CD8-positive, alpha-beta memory T cell (primary cell): ENCODE data around the gene LCA5. TPM values are rescaled to one million over a fixed set of nuclear protein-coding genes. Genes with fewer than 3 reads are reported as not detected.

Source experiments
- CTCF ChIA-PET: fragments of 350-600 bp; sonication (Branson Sonifier 250); formaldehyde crosslinking; loops from one replicate; lab custom pipeline; 2021; ENCODE audit warnings: antibody characterized with exemption; lab: Charles Lee
- POLR2A ChIA-PET: fragments of 350-600 bp; sonication (Branson Sonifier 250); formaldehyde crosslinking; loops from one replicate; lab custom pipeline; 2021; ENCODE audit warnings: antibody characterized with exemption; lab: Charles Lee
- DNase-seq, 5 donors: peaks; one replicate each; pipeline versions ENCODE4 v3.0.0 to v3.0.0-alpha.2; 2020 to 2022; ENCODE audit warnings: mixed read lengths in 1 of 5
- H3K27ac ChIP-seq: one replicate; pipeline ENCODE4 v1.7.0; 2013; ENCODE audit warnings: low read depth, mild to moderate bottlenecking, low read length, moderate library complexity
- H3K27me3 ChIP-seq: 2 replicates; pipeline ENCODE4 v1.7.0; 2013; ENCODE audit warnings: low read length, mild to moderate bottlenecking; ENCODE audit not compliant: insufficient read depth, poor library complexity, severe bottlenecking
- H3K36me3 ChIP-seq: 2 replicates; pipeline ENCODE4 v1.7.0; 2013; ENCODE audit warnings: mild to moderate bottlenecking, low read length, moderate library complexity; ENCODE audit not compliant: insufficient read depth
- H3K4me1 ChIP-seq: 2 replicates; pipeline ENCODE4 v1.7.0; 2013; ENCODE audit warnings: mild to moderate bottlenecking, low read length, moderate library complexity; ENCODE audit not compliant: insufficient read depth
- H3K4me3 ChIP-seq: 2 replicates; pipeline ENCODE4 v1.7.0; 2013; ENCODE audit warnings: mild to moderate bottlenecking, low read length
- H3K9me3 ChIP-seq: 2 replicates; pipeline ENCODE4 v1.7.0; 2013; ENCODE audit warnings: mild to moderate bottlenecking, low read length
- H3K27ac Mint-ChIP-seq, 8 donors: one replicate each; pipeline ENCODE4 v1.8.0; 2020 to 2021; ENCODE audit warnings: mixed read lengths in 8 of 8, mild to moderate bottlenecking in 6 of 8, inconsistent platforms in 3 of 8, moderate library complexity in 3 of 8
- H3K27me3 Mint-ChIP-seq, 2 donors: one replicate each; pipeline ENCODE4 v1.8.0; 2020 to 2021; ENCODE audit warnings: mixed read lengths in 2 of 2, mild to moderate bottlenecking in 1 of 2, moderate library complexity in 1 of 2
- H3K36me3 Mint-ChIP-seq, 3 donors: one replicate each; pipeline ENCODE4 v1.8.0; 2020 to 2021; ENCODE audit warnings: mixed read lengths in 3 of 3, inconsistent platforms in 1 of 3, mild to moderate bottlenecking in 1 of 3
- H3K4me1 Mint-ChIP-seq, 3 donors: one replicate each; pipeline ENCODE4 v1.8.0; 2020 to 2021; ENCODE audit warnings: mixed read lengths in 3 of 3, inconsistent platforms in 1 of 3, mild to moderate bottlenecking in 1 of 3
- H3K4me3 Mint-ChIP-seq, 7 donors: one replicate each; pipeline ENCODE4 v1.8.0; 2020 to 2021; ENCODE audit warnings: mixed read lengths in 7 of 7, mild to moderate bottlenecking in 6 of 7, moderate library complexity in 4 of 7, inconsistent platforms in 2 of 7
- H3K9me3 Mint-ChIP-seq, 5 donors: one replicate each; pipeline ENCODE4 v1.8.0; 2020 to 2022; ENCODE audit warnings: mixed read lengths in 5 of 5, mild to moderate bottlenecking in 3 of 5, moderate library complexity in 2 of 5, inconsistent platforms in 1 of 5
- polyA plus RNA-seq: library from polyadenylated mRNA; unstranded; fragments of 300-500 nt; fragmentation: Illumina TruSeq; gene quantifications from one replicate; pipeline ENCODE4 v1.2.3, GENCODE V29; 2021
- total RNA-seq, 2 experiments: library from RNA; stranded (reverse); gene quantifications; one replicate each; pipeline ENCODE4 v1.2.3, GENCODE V29; 2021

Gene LCA5
- total and polyA plus RNA-seq, 3 experiments from 2014 or later, result 0.12 to 0.22 (median 0.16) TPM

GRCh38 chr6:79512014-79512413 is 25.2 kb downstream of the LCA5 start:
- Histone ChIP-seq H3K36me3 (no peaks in the 10 kb centered on the region), H3K9me3 (no peaks in the 10 kb centered on the region), H3K4me1 (no peaks in the 10 kb centered on the region), H3K27me3 (no peaks in the 10 kb centered on the region), H3K27ac (no peak overlapping the region), H3K4me3 (no peak overlapping the region)
- no peak for DNase-seq
- Mint-ChIP-seq H3K4me1 (no peaks in the 10 kb centered on the region), H3K9me3 (peaks cover 0 to 5% (median 0%) of the 10 kb centered on the region in 5 donors), H3K4me3 (no peak overlapping the region), H3K36me3 (no peaks in the 10 kb centered on the region), H3K27ac (no peak overlapping the region), H3K27me3 (no peaks in the 10 kb centered on the region)
- CTCF ChIA-PET, result no interaction called here
- POLR2A ChIA-PET, result no interaction called here

- Histone ChIP-seq H3K4me3 (no peak overlapping the region), H3K36me3 (no peaks in the 10 kb centered on the region), H3K9me3 (no peaks in the 10 kb centered on the region), H3K27me3 (no peaks in the 10 kb centered on the region), H3K27ac (no peak overlapping the region), H3K4me1 (no peaks in the 10 kb centered on the region)
- ChIA-PET POLR2A (no interaction called here), CTCF (no interaction called here)
- H3K36me3 Mint-ChIP-seq, result no peaks in the 10 kb centered on the region
- H3K27me3 Mint-ChIP-seq, result no peaks in the 10 kb centered on the region
- H3K9me3 Mint-ChIP-seq, result peaks cover 0 to 5% (median 0%) of the 10 kb centered on the region in 5 donors
- H3K4me3 Mint-ChIP-seq, result no peak overlapping the region
- H3K4me1 Mint-ChIP-seq, result no peaks in the 10 kb centered on the region
- no peak for DNase-seq
- no peak overlapping the region for H3K27ac Mint-ChIP-seq
Measured at GRCh38 chr6:79510707-79511106, 26.5 kb downstream of the LCA5 start.

- no peak overlapping the region for H3K4me3 Mint-ChIP-seq
- H3K36me3 ChIP-seq, result no peaks in the 10 kb centered on the region
- DNase-seq, result no peak
- CTCF ChIA-PET, result no interaction called here
- no peaks in the 10 kb centered on the region for H3K4me1 Mint-ChIP-seq
- no peak overlapping the region for H3K27ac ChIP-seq
- H3K27me3 Mint-ChIP-seq, result no peaks in the 10 kb centered on the region
- POLR2A ChIA-PET, result no interaction called here
- H3K9me3 Mint-ChIP-seq, result peaks cover 0 to 5% (median 0%) of the 10 kb centered on the region in 5 donors
- no peak overlapping the region for H3K27ac Mint-ChIP-seq
- no peak overlapping the region for H3K4me3 ChIP-seq
- no peaks in the 10 kb centered on the region for H3K4me1 ChIP-seq
- H3K36me3 Mint-ChIP-seq, result no peaks in the 10 kb centered on the region
- no peaks in the 10 kb centered on the region for H3K27me3 ChIP-seq
- no peaks in the 10 kb centered on the region for H3K9me3 ChIP-seq
Measured at GRCh38 chr6:79506251-79506650, 31.0 kb downstream of the LCA5 start.

- POLR2A ChIA-PET, result no interaction called here
- Mint-ChIP-seq H3K9me3 (no peaks in the 10 kb centered on the region), H3K4me3 (no peak overlapping the region), H3K27me3 (no peaks in the 10 kb centered on the region), H3K4me1 (no peaks in the 10 kb centered on the region), H3K27ac (no peak overlapping the region), H3K36me3 (no peaks in the 10 kb centered on the region)
- CTCF ChIA-PET, result no interaction called here
- no peak overlapping the region for H3K4me3 ChIP-seq
- no peak for DNase-seq
- no peaks in the 10 kb centered on the region for H3K9me3 ChIP-seq
- H3K36me3 ChIP-seq, result no peaks in the 10 kb centered on the region
- H3K4me1 ChIP-seq, result no peaks in the 10 kb centered on the region
- no peaks in the 10 kb centered on the region for H3K27me3 ChIP-seq
- H3K27ac ChIP-seq, result no peak overlapping the region
Measured at GRCh38 chr6:79504372-79504771, 32.9 kb downstream of the LCA5 start.

GRCh38 chr6:79498842-79499241 is 38.4 kb downstream of the LCA5 start:
- Mint-ChIP-seq H3K27ac (no peak overlapping the region), H3K36me3 (no peaks in the 10 kb centered on the region), H3K9me3 (no peaks in the 10 kb centered on the region), H3K4me3 (no peak overlapping the region), H3K27me3 (no peaks in the 10 kb centered on the region), H3K4me1 (no peaks in the 10 kb centered on the region)
- ChIA-PET POLR2A (no interaction called here), CTCF (no interaction called here)
- DNase-seq, result no peak
- no peaks in the 10 kb centered on the region for H3K4me1 ChIP-seq
- H3K4me3 ChIP-seq, result no peak overlapping the region
- H3K27ac ChIP-seq, result no peak overlapping the region
- H3K27me3 ChIP-seq, result no peaks in the 10 kb centered on the region
- no peaks in the 10 kb centered on the region for H3K36me3 ChIP-seq
- no peaks in the 10 kb centered on the region for H3K9me3 ChIP-seq

- Histone ChIP-seq H3K4me3 (no peak overlapping the region), H3K9me3 (no peaks in the 10 kb centered on the region), H3K4me1 (no peaks in the 10 kb centered on the region), H3K27ac (no peak overlapping the region), H3K27me3 (no peaks in the 10 kb centered on the region), H3K36me3 (no peaks in the 10 kb centered on the region)
- CTCF ChIA-PET, result no interaction called here
- POLR2A ChIA-PET, result no interaction called here
- H3K27ac Mint-ChIP-seq, result no peak overlapping the region
- no peaks in the 10 kb centered on the region for H3K27me3 Mint-ChIP-seq
- H3K4me3 Mint-ChIP-seq, result no peak overlapping the region
- no peaks in the 10 kb centered on the region for H3K36me3 Mint-ChIP-seq
- H3K4me1 Mint-ChIP-seq, result no peaks in the 10 kb centered on the region
- H3K9me3 Mint-ChIP-seq, result no peaks in the 10 kb centered on the region
- no peak for DNase-seq
Measured at GRCh38 chr6:79495246-79495645, 42.0 kb downstream of the LCA5 start.

GRCh38 chr6:79494841-79495240 is 42.4 kb downstream of the LCA5 start:
- CTCF ChIA-PET, result no interaction called here
- no peaks in the 10 kb centered on the region for H3K9me3 Mint-ChIP-seq
- POLR2A ChIA-PET, result no interaction called here
- H3K4me3 ChIP-seq, result no peak overlapping the region
- no peak overlapping the region for H3K27ac ChIP-seq
- H3K36me3 Mint-ChIP-seq, result no peaks in the 10 kb centered on the region
- no peak overlapping the region for H3K27ac Mint-ChIP-seq
- H3K9me3 ChIP-seq, result no peaks in the 10 kb centered on the region
- DNase-seq, result no peak
- H3K36me3 ChIP-seq, result no peaks in the 10 kb centered on the region
- H3K27me3 ChIP-seq, result no peaks in the 10 kb centered on the region
- no peaks in the 10 kb centered on the region for H3K4me1 Mint-ChIP-seq
- no peaks in the 10 kb centered on the region for H3K27me3 Mint-ChIP-seq
- H3K4me1 ChIP-seq, result no peaks in the 10 kb centered on the region
- no peak overlapping the region for H3K4me3 Mint-ChIP-seq

GRCh38 chr6:79470728-79471127 is 66.5 kb downstream of the LCA5 start:
- Mint-ChIP-seq H3K27me3 (peaks cover 0 to 10% of the 10 kb centered on the region in 2 donors), H3K4me1 (no peaks in the 10 kb centered on the region), H3K4me3 (no peak overlapping the region), H3K27ac (no peak overlapping the region), H3K36me3 (no peaks in the 10 kb centered on the region), H3K9me3 (no peaks in the 10 kb centered on the region)
- Histone ChIP-seq H3K4me3 (no peak overlapping the region), H3K36me3 (no peaks in the 10 kb centered on the region), H3K9me3 (no peaks in the 10 kb centered on the region), H3K27me3 (no peaks in the 10 kb centered on the region), H3K27ac (no peak overlapping the region), H3K4me1 (no peaks in the 10 kb centered on the region)
- CTCF ChIA-PET, result no interaction called here
- POLR2A ChIA-PET, result no interaction called here
- DNase-seq, result no peak
